GM12873 (cell line): Measurements from ENCODE around the gene SFSWAP.

Source experiments
- TF ChIP-seq, protein P1 (sequence below): IDR thresholded peaks from 2 replicates; pipeline ENCODE4 v1.5.1; 2012; ENCODE audit warnings: low read depth, mild to moderate bottlenecking, moderate library complexity, low read length, control low read depth; ENCODE audit not compliant: insufficient read depth; ENCODE audit errors: missing control alignments

SFSWAP gene

DNA sequence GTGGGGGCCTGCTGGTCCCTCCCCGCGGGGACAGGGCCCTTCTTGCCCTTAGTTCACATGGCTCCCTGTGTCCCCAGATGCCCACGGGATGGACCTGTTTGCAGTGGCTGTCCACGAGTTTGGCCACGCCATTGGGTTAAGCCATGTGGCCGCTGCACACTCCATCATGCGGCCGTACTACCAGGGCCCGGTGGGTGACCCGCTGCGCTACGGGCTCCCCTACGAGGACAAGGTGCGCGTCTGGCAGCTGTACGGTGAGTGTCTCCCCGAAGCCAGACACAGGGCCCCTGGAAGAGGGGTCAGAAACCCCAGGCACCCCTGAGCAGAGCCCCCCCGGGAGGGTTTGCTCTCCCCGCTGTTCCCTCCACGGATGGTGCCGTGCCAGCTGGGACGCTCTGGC lies 130.7 kb downstream of the SFSWAP start:
- TF ChIP-seq, protein P1, sequence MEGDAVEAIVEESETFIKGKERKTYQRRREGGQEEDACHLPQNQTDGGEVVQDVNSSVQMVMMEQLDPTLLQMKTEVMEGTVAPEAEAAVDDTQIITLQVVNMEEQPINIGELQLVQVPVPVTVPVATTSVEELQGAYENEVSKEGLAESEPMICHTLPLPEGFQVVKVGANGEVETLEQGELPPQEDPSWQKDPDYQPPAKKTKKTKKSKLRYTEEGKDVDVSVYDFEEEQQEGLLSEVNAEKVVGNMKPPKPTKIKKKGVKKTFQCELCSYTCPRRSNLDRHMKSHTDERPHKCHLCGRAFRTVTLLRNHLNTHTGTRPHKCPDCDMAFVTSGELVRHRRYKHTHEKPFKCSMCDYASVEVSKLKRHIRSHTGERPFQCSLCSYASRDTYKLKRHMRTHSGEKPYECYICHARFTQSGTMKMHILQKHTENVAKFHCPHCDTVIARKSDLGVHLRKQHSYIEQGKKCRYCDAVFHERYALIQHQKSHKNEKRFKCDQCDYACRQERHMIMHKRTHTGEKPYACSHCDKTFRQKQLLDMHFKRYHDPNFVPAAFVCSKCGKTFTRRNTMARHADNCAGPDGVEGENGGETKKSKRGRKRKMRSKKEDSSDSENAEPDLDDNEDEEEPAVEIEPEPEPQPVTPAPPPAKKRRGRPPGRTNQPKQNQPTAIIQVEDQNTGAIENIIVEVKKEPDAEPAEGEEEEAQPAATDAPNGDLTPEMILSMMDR: no peak

DNA sequence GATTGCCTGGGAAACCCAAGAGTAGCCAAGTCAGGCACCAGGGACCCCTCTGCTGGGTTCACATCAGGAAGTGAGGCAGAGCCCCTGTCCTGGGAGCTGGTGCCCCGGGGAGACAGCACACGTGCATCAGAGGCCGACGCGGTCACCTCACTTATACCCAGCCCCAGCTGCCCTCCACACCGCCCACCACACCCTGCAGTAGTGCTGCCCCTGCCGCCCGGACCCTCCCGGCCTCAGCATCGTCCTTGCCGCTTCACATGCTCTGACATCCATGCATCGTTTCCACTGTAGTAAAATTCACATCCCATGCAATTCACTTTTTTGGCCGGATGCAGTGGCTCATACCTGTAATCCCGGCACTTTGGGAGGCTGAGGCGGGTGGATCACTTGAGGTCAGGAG lies 131.3 kb downstream of the SFSWAP start:
- TF ChIP-seq, protein P1: no peak

DNA sequence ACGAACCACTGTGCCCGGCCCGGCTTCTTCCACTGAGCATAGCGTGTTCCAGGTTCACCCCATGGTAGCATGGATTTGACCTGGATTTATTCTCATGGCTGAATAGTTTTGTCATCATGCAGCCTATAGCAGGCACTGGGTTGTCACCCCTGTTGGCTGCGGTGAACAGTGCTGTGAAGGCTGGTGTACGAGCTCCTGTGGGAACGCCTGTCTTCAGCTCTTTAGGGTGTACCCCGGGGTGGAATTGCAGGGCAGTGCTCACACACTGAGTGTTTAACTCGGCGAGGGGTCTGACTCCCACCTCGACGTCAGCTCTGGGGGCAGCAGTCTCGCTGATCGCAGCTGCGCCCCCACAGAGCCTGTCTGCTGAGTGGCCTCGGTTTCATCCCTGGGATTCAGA lies 132.6 kb downstream of the SFSWAP start:
- TF ChIP-seq, protein P1: no peak

DNA sequence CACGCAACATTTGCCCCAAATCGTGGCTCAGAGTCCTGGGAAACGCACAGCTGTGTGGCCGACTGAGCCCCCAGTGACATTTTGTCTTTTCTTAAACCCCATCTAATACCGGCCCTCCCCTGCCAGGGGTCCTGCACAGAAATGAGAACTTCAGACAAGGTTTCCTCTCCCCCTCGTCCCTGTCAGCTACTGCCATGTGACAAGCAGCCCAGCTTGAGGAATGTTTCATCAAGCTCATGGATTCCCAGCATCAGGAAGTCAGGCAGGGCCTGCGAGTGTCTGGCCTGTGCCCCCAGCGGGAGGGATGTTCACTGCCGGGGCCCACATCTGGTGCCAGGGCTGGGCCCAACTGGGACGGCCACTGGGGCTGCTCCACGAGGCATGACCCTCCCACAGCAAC lies 133.2 kb downstream of the SFSWAP start:
- TF ChIP-seq, protein P1: no peak

DNA sequence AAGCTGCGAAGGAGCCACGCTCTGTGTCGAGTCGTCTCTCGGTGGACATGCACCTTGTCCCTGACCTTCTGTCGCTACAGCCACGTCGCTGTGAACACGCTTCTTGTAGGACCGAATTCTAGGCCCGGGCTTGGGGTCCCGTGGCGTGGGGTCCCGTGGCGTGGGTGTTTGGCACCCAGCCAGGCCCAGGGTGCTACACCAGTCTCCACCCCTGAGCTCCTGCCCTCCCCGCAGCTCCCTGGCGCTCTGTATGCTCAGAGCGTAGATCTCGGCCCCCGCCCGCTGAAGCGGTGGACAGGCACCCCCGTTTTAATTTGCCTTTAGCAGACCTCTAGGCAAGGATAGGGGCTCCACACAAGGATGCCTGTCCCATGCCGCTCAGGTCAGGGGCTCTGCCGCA lies 133.8 kb downstream of the SFSWAP start:
- TF ChIP-seq, protein P1: no peak

DNA sequence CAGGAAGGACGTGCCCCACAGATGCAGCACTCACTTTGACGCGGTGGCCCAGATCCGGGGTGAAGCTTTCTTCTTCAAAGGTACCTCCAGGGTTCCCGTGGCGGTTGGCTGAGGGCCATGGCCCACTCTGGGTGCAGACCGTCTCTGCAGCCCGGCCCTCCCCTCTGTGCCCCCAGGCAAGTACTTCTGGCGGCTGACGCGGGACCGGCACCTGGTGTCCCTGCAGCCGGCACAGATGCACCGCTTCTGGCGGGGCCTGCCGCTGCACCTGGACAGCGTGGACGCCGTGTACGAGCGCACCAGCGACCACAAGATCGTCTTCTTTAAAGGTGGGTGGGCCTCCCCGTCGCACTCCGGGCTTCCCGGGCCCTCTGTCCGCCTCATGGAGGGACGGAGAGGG lies 134.2 kb downstream of the SFSWAP start:
- TF ChIP-seq, protein P1: no peak

DNA sequence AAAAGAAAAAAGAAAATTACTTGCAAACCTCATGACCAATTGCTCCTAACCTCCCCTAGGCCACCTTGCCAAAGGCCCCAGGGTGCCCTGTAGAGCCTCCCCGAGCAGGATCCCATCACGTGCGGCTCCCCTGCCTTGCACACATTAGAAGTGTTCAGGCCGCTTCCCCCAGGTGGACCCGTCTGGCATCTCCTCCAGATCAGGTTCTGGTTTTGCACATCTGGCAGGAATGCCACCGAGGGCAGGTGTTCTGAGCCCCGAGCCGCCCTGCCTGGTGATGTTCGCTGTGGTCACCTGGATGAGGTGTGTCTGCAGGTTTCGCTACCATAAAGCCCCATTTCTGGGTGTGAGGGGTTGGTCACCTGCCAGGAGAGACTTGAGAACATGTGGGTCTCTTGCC lies 136.6 kb downstream of the SFSWAP start:
- TF ChIP-seq, protein P1: no peak
